IMR-90 (cell line): Measurements from ENCODE around the gene DBP.

ENCODE experiments used
- CTCF ChIP-seq: conservative IDR thresholded peaks from 2 replicates; pipeline ENCODE4 v1.5.1; 2012; ENCODE audit warnings: mild to moderate bottlenecking, low read depth, low read length, improper control_type of control experiment
- MAFK ChIP-seq: IDR thresholded peaks from 2 replicates; pipeline ENCODE4 v1.6.1; 2012; ENCODE audit warnings: low read depth, low read length, improper control_type of control experiment

GRCh38 chr19:48669903-48670668, 32.9 kb upstream of the DBP start:
- TF ChIP-seq CTCF (no peak), MAFK (no peak)
